GM15510 (cell line): ENCODE results near the gene PACC1.

ENCODE experiments used
- POLR2A ChIP-seq: IDR thresholded peaks from 3 replicates; pipeline ENCODE4 v1.6.1; 2011; ENCODE audit warnings: borderline replicate concordance; ENCODE audit not compliant: insufficient read length; ENCODE audit errors: extremely low read depth

Gene PACC1

DNA sequence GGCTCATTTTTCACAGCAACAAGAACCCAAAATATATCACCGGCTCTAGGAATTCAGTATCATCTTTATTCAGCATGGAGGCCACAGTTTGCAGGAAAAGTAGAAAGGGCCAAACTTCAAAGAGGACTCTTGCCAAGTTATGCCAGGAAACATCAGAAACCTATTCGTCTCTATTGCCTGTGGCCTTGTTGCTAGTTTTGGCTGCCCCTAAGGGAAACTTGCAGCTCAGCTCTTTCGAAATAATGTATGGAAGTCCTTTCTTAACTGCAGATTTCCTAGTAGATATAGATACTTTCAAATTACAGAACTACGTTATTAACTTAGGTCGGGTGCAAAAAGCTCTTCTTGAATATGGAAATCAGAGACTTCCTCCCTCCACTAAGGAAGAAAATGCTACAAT is 13.8 kb upstream of the PACC1 start:
- TF ChIP-seq POLR2A, result no peak

- TF ChIP-seq POLR2A, result no peak
Measured at GRCh38 chr1:212423879-212424278, 9.2 kb upstream of the PACC1 start.

DNA sequence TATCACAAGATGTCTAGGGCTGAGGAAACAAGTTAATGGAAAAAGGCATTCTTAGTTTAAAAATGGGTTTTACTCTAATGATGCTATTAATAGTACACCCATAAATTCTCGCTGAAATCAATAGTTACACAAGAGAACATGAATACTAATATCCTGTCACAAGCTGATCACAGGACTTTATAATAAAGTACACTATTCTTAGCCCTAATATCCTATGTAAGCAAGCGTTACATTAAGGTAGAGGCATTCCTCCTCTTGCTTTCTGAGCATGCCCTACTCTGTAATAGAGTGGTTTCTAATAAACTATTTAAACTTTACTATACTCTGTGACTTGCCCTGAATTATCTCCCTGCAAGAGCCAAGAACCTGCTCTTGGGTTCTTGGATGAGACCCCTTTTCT is 6.5 kb upstream of the PACC1 start:
- TF ChIP-seq POLR2A, result no peak

DNA sequence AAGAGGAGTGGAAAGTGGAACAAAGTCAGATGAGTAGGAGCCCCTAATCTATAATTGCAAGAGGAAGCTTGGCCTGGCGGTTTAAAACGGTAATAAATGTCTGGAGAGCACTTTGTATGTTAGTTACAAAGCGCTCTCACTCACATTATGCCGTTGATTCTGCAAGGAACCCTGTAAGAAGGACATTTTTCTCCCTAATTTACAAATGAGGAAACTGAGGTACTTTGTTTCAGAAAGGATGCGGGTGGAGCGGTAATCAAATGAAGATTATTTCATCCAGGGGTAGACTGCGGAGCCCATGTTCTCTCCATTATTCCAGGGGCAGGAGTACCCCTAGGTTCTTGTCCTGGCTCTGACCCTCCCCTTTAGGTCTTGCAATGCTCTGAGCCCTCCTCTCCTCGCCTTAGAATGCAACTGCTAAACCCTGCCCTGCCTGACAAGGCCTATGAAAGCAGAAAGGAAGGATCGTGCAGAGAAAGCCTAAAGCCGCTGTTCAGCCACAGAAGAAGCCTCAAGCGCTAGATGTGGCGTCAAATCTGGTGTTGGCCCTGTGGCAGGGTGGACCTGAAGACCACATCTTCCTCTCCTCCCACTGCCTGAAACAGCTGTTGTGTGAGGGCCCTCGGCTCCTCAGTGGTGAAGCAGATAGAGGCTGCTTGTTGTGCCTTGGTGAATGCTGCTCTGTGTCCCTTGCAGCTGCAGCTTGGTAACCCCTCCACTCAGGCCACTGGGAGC is 588 bp upstream of the PACC1 start:
- TF ChIP-seq POLR2A, result no peak

DNA sequence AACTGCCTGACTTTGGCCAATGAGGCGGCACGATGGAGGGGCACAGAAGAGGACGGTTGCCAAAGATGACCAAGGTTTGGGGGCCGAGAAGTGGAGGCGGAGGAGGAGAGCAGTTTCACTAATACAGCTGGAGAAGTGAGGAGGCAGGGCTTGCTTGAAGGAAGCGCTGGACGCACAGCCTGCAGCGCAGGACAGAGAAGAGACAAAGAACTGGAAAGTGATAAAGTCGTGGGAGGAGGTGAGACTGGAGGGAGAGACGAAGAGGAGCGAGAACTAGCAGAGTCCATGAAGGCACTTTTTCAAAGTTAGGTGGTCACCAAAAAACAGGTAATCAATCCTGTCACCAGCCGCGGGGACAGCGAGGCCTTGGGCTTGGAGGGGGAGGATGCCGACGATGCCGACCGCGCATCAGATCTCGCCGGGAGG is 771 bp downstream of the PACC1 start:
- TF ChIP-seq POLR2A, result no peak

DNA sequence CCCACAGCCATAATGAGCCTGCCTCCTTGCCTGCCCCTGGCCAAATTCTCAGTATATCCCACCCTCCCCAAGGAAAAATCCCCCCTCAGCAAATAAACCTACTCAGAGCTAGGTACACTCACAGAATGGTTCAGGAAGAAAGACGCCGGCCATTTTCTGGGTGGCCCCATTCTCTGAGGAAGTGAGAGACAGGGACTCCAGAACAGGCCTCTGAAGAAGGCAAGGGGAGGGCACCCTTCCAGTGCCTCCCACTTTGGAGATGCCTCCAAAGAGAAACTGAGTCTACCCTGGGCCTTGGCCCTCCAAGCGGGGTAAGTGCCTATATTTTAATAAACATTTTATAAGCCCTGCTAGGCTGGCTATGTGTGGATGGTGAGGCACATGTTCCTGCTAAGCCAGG is 2.3 kb downstream of the PACC1 start:
- TF ChIP-seq POLR2A, result no peak

GRCh38 chr1:212410231-212410820 is 4.4 kb downstream of the PACC1 start:
- no peak for TF ChIP-seq POLR2A

GRCh38 chr1:212402666-212403321 is 11.9 kb downstream of the PACC1 start:
- TF ChIP-seq POLR2A, result no peak

DNA sequence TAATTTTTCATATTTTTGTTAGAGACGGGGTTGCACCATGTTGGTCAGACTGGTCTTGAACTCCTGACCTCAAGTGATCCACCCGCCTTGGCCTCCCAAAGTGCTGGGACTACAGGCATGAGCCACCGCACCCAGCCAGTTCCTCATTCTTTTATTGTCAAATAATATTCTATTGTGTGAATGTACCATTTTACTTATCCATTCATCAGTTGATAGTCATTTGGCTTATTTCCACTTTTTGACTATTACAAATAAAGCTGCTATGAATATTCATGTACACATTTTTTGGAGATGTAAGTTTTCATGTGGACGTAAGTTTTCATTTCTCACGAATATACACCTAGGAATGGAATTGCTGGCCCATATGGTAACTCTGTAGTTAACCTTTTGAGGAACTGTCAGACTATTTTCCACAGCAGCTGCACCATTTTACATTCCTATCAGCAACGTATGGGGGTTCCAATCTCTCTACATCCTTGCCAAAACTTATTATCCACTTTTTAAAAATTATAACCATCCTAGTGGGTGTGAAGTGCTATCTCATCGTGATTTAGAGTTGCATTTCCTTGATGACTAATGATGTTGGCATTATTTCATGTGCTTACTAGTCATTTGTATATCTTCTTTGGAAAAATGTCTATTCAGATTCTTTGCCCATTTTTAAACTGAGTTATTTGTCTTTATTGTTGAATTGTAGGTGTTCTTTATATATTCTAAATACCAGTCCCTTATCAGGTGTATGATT is 12.7 kb downstream of the PACC1 start:
- TF ChIP-seq POLR2A, result no peak

GRCh38 chr1:212401042-212401441 is 13.6 kb downstream of the PACC1 start:
- TF ChIP-seq POLR2A, result no peak

- TF ChIP-seq POLR2A, result no peak
Measured at GRCh38 chr1:212397171-212397570, 17.5 kb downstream of the PACC1 start.

GRCh38 chr1:212396638-212397037 is 18.0 kb downstream of the PACC1 start:
- TF ChIP-seq POLR2A, result no peak

DNA sequence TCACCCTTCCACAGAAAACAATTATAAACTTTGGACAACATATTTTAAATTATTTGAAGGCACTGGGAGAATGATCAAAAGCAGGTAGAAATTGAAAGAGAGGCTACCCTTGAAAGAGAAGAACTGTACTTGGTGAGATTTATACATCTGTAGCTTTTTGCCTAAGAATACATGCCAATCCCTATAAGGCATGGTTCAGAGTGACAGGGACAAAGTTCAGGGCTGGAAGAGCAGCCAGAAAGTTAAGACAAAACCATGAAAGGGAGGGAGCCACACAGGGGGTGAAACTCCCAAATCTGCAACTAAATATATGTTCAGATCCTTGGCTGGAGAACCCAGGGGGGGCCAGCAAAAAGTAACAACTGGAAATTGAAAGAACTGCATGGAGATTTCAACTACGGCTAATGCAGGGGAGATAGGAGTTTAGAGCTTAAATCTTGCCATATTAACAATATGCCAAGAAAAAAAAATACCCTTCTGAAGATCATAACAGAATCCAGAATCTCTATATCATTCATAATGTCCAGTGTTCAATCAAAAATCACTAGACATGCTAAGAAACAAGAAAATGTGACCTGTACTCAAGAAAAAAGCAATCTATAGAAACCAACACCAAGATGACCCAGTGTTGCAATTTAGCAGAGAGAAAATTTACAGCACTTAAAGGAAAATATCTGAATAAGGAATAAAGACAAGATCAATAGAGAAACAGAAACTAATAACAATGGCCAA is 25.5 kb downstream of the PACC1 start:
- no peak for TF ChIP-seq POLR2A

DNA sequence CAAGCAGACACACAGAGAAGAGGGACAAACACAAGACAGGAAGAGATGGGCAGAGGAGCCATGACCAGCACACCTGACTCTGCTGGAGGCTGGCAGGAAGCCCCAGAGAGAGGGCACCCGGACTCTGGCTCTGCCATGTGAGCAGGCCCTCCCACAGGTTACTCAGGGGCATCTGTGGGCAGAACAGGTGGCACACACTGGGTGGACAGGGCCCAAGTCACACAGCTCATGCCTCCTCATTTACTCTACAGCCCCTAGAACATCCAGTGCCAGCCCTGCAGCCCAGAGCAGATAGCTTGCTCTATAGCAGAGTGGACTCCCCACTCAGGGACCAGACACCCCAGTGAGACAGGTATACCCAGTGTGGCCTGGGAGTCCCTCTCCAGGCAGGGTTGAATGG is 28.7 kb downstream of the PACC1 start:
- no peak for TF ChIP-seq POLR2A
